Loucy (cell line): ENCODE measurements around the gene RNU7-1.

ENCODE experiments used
- H2AFZ ChIP-seq: fragments of 200-600 bp; sonication (generic); 2 replicates; pipeline ENCODE4 v1.6.0; 2016; ENCODE audit warnings: antibody characterized with exemption, mild to moderate bottlenecking, low read length, moderate library complexity
- H3F3A ChIP-seq: fragments of 200-600 bp; 2 replicates; pipeline ENCODE4 v1.6.0; 2016; ENCODE audit warnings: antibody characterized with exemption, low read depth, mild to moderate bottlenecking
- H3K27me3 ChIP-seq: fragments of 200-600 bp; sonication (generic); 2 replicates; pipeline ENCODE4 v1.6.1; 2014; ENCODE audit warnings: low read length, mild to moderate bottlenecking; ENCODE audit not compliant: insufficient read depth, poor library complexity, severe bottlenecking
- H3K36me3 ChIP-seq: fragments of 200-600 bp; sonication (generic); 2 replicates; pipeline ENCODE4 v1.6.1; 2016; ENCODE audit warnings: low read length; ENCODE audit not compliant: insufficient read depth
- H3K4me1 ChIP-seq: fragments of 200-600 bp; sonication (generic); 2 replicates; pipeline ENCODE4 v1.5.1; 2014; ENCODE audit warnings: low read length, mild to moderate bottlenecking; ENCODE audit not compliant: insufficient read depth, poor library complexity, severe bottlenecking
- H3K4me2 ChIP-seq: fragments of 200-600 bp; sonication (generic); 2 replicates; pipeline ENCODE4 v1.6.0; 2014; ENCODE audit warnings: antibody characterized with exemption, low read length, low read depth, mild to moderate bottlenecking; ENCODE audit not compliant: poor library complexity, severe bottlenecking
- H3K4me3 ChIP-seq: fragments of 200-600 bp; sonication (generic); 2 replicates; pipeline ENCODE4 v1.5.1; 2014; ENCODE audit warnings: low read length, mild to moderate bottlenecking, mixed read lengths; ENCODE audit not compliant: poor library complexity, severe bottlenecking
- H3K79me2 ChIP-seq: fragments of 200-600 bp; sonication (generic); 2 replicates; pipeline ENCODE4 v1.6.1; 2014; ENCODE audit warnings: low read length; ENCODE audit not compliant: insufficient read depth
- H3K9ac ChIP-seq: fragments of 200-600 bp; sonication (generic); 2 replicates; pipeline ENCODE4 v1.6.0; 2014; ENCODE audit warnings: mild to moderate bottlenecking, low read depth, low read length, moderate library complexity; ENCODE audit not compliant: poor library complexity, severe bottlenecking
- H3K9me2 ChIP-seq: fragments of 200-600 bp; sonication (generic); replicated peaks from 2 replicates; pipeline ENCODE4 v1.6.1; 2016; ENCODE audit warnings: low read depth, low read length, mixed read lengths
- H3K9me3 ChIP-seq: fragments of 200-600 bp; sonication (generic); 2 replicates; pipeline ENCODE4 v1.6.1; 2014; ENCODE audit warnings: mild to moderate bottlenecking, antibody characterized with exemption, low read length, low read depth; ENCODE audit not compliant: insufficient read depth
- H4K20me1 ChIP-seq: fragments of 200-600 bp; sonication (generic); 2 replicates; pipeline ENCODE4 v1.6.0; 2014; ENCODE audit warnings: antibody characterized with exemption, low read length, mild to moderate bottlenecking; ENCODE audit not compliant: insufficient read depth, poor library complexity, severe bottlenecking
- CTCF ChIP-seq: fragments of 200-600 bp; sonication (generic); conservative IDR thresholded peaks from 2 replicates; pipeline ENCODE4 v1.5.1; 2014; ENCODE audit warnings: mild to moderate bottlenecking, antibody characterized with exemption, low read length
- EZH2phosphoT487 ChIP-seq: fragments of 200-600 bp; IDR thresholded peaks from 2 replicates; pipeline ENCODE4 v1.6.1; 2018; ENCODE audit warnings: antibody characterized with exemption, mild to moderate bottlenecking, moderate library complexity, borderline replicate concordance

RNU7-1 gene

GRCh38 chr12:6959058-6959804 lies 15.6 kb downstream of the RNU7-1 start:
- Histone ChIP-seq H3K27me3 (no peaks in the 10 kb centered on the region), H2AFZ (no peak overlapping the region), H3K9me2 (no peaks in the 10 kb centered on the region), H3K4me1 (peaks cover 80% of the 10 kb centered on the region), H3K4me3 (peak overlapping the region; percentile 67), H3K36me3 (0 out of 2 replicates have a peak, but pooled peaks cover 3% of the 10 kb centered on the region), H3K9me3 (no peaks in the 10 kb centered on the region), H3K79me2 (peaks cover 60% of the 10 kb centered on the region), H4K20me1 (no peaks in the 10 kb centered on the region), H3K4me2 (peak overlapping the region; percentile 97), H3K9ac (peak overlapping the region; percentile 97), H3F3A (0 out of 2 replicates have a peak, but pooled peaks cover under 1% of the 10 kb centered on the region)
- no peak for TF ChIP-seq EZH2phosphoT487
- no peak for TF ChIP-seq CTCF

GRCh38 chr12:6959805-6960592 lies 16.4 kb downstream of the RNU7-1 start:
- Histone ChIP-seq H2AFZ (no peak overlapping the region), H3K9me3 (no peaks in the 10 kb centered on the region), H3K79me2 (peaks cover 52% of the 10 kb centered on the region), H3K4me2 (peak overlapping the region; percentile 97), H3K9ac (peak overlapping the region; percentile 97), H3K9me2 (no peaks in the 10 kb centered on the region), H3K36me3 (peaks cover 3% of the 10 kb centered on the region; the same call in 1 of the 2 replicates), H4K20me1 (no peaks in the 10 kb centered on the region), H3F3A (0 out of 2 replicates have a peak, but pooled peaks cover 3% of the 10 kb centered on the region), H3K4me3 (peak overlapping the region; percentile 67), H3K27me3 (no peaks in the 10 kb centered on the region), H3K4me1 (peaks cover 79% of the 10 kb centered on the region)
- TF ChIP-seq CTCF = no peak
- no peak for TF ChIP-seq EZH2phosphoT487

GRCh38 chr12:6960593-6961277 lies 17.1 kb downstream of the RNU7-1 start:
- H3K27me3 ChIP-seq = no peaks in the 10 kb centered on the region
- H3K4me2 ChIP-seq = peak overlapping the region; percentile 97

More at GRCh38 chr12:6960593-6961277, 17.1 kb downstream of the RNU7-1 start:
- H3K4me1 ChIP-seq = peaks cover 71% of the 10 kb centered on the region
- H3K79me2 ChIP-seq = peaks cover 45% of the 10 kb centered on the region
- no peaks in the 10 kb centered on the region for H3K9me3 ChIP-seq
- H3K36me3 ChIP-seq = peaks cover 10% of the 10 kb centered on the region; the same call in 1 of the 2 replicates
- H4K20me1 ChIP-seq = no peaks in the 10 kb centered on the region
- no peak overlapping the region for H2AFZ ChIP-seq
- peak; percentile 42 for TF ChIP-seq CTCF
- TF ChIP-seq EZH2phosphoT487 = no peak
- no peak overlapping the region for H3K4me3 ChIP-seq
- peak overlapping the region; percentile 97 for H3K9ac ChIP-seq
- peaks cover 6% of the 10 kb centered on the region; the same call in 1 of the 2 replicates for H3F3A ChIP-seq
- no peaks in the 10 kb centered on the region for H3K9me2 ChIP-seq
